Spinal cord (tissue), 10 donors: ENCODE data around the gene CST6. TPM values are rescaled to one million over a fixed set of nuclear protein-coding genes. Genes with fewer than 3 reads are reported as not detected.

ENCODE experiments used
- DNase-seq, 6 donors: peaks; one replicate each; pipeline versions ENCODE4 v3.0.0 to v3.0.0-alpha.2; 2013 to 2015; ENCODE audit warnings: low spot score in 6 of 6, low read depth in 4 of 6
- H3K27ac ChIP-seq: one replicate; pipeline ENCODE4 v1.5.1; 2013; ENCODE audit warnings: low read depth, low read length, control low read depth
- H3K27me3 ChIP-seq: one replicate; pipeline ENCODE4 v1.6.1; 2013; ENCODE audit warnings: low read length; ENCODE audit not compliant: control insufficient read depth, insufficient read depth
- H3K36me3 ChIP-seq: one replicate; pipeline ENCODE4 v1.6.1; 2013; ENCODE audit warnings: low read length; ENCODE audit not compliant: control insufficient read depth, insufficient read depth
- H3K4me1 ChIP-seq: one replicate; pipeline ENCODE4 v1.6.1; 2013; ENCODE audit warnings: low read length; ENCODE audit not compliant: control insufficient read depth, insufficient read depth
- H3K4me3 ChIP-seq: one replicate; pipeline ENCODE4 v1.5.1; 2013; ENCODE audit warnings: low read depth, low read length, control low read depth
- H3K9me3 ChIP-seq: one replicate; pipeline ENCODE4 v1.6.1; 2013; ENCODE audit warnings: low read length; ENCODE audit not compliant: control insufficient read depth, insufficient read depth
- WGBS: methylation state at CpG from one replicate; pipeline ENCODE4 v1.1.5; 2013; ENCODE audit warnings: missing lambda C conversion rate; ENCODE audit not compliant: insufficient coverage; 5-methylcytosine and 5-hydroxymethylcytosine counted together
- polyA plus RNA-seq, 2 donors: library from polyadenylated mRNA; unstranded; fragments of 120-200 nt; gene quantifications; one replicate each; pipeline ENCODE4 v1.2.1, GENCODE V29; 2013; ENCODE audit not compliant: insufficient read length in 2 of 2
- total RNA-seq, 2 donors: library from RNA; depleted of rRNA in 1 of 2; stranded (reverse); fragments of 120-200 nt in 1 of 2; fragments of >200 nt in 1 of 2; gene quantifications; one replicate each; pipeline versions ENCODE4 v1.2.3 to v1.2.4, GENCODE V29; 2013 to 2014
- donor health status: healthy.

Gene CST6
- total and polyA plus RNA-seq, 4 donors: 0.17 TPM; not detected in 3

DNA sequence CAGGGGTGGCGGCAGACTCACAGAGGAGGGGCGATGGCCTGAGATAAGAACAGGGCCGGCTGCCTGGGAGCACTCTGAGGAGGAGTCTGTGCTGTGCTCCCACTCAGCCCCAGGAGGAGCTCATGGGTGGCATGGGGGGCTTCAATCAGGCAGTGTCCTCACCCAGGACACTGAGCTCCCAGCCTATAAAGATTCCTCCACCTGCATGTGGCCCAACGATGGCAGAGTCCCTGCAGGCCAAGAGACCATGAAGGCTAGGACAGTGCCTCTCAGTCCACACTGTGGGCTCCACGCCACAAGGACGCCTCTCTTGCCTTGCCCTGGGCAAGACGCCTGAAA is 1.9 kb downstream of the CST6 start:
- H3K9me3 ChIP-seq: no peaks in the 10 kb centered on the region
- 79% methylated on average over 5 of the region's 7 CpGs for WGBS
- peaks cover 32% of the 10 kb centered on the region for H3K27me3 ChIP-seq
- DNase-seq: no peak
- H3K36me3 ChIP-seq: no peaks in the 10 kb centered on the region
- no peak overlapping the region for H3K4me3 ChIP-seq
- no peaks in the 10 kb centered on the region for H3K4me1 ChIP-seq
- no peak overlapping the region for H3K27ac ChIP-seq

DNA sequence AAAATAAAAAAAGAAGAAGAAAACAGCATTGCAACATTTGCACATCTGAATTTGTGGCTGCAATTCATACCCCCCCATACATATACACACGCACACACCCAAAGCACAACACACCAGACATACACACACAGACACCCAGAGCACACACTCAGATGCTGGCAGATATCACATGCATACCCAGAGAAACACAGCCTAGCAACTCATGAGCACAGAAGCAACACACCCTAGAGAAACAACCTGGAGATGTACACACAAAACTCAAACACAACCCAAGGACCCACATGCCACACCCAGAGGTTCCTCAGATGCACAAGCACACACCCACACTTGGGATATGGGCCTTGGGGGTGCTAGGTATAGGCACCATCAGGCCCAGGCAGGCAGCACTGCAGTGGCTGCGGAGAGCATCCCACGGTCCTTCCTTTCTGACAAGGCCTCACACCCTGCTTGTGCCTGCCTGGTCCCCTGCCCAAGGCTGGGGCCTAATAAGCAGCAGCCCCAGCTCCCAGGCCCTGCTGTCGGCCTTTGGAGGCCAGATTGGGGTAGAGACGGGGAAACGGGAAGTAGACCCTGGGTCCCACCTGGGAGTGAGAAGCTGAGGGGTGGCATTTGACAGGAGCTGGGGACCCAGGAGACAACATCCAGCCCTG is 3.1 kb downstream of the CST6 start:
- H3K4me3 ChIP-seq: no peak overlapping the region
- H3K4me1 ChIP-seq: no peaks in the 10 kb centered on the region
- DNase-seq: no peak
- no peaks in the 10 kb centered on the region for H3K36me3 ChIP-seq
- H3K27ac ChIP-seq: no peak overlapping the region
- H3K9me3 ChIP-seq: no peaks in the 10 kb centered on the region
- peaks cover 32% of the 10 kb centered on the region for H3K27me3 ChIP-seq
- 87% methylated on average over 6 of the region's 6 CpGs for WGBS

DNA sequence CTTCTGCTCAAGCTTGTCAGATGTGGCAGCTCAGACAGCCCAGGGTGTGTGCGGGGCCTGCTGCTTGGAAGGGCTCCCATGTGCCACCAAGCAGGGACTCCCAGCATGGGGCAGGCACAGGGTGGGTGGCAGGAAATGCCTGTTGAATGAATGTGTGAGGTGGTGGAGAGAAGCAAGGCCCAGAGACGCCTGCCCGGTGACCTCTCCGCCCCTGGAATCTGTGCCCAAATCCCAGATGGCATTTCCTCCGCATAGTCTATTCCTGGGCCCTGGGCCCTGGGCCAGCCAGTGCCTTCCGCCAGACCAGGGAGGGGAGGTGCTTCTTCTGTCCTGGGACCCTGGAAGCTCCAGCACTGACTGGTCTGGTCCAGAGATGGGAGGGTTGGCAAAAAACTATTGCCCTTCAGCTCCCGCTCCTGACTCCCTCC is 3.7 kb downstream of the CST6 start:
- whole genome bisulfite sequencing: 72% methylated on average over 3 of the region's 7 CpGs
- H3K4me3 ChIP-seq: no peak overlapping the region
- no peaks in the 10 kb centered on the region for H3K4me1 ChIP-seq
- peaks cover 28% of the 10 kb centered on the region for H3K27me3 ChIP-seq
- H3K36me3 ChIP-seq: no peaks in the 10 kb centered on the region
- no peaks in the 10 kb centered on the region for H3K9me3 ChIP-seq
- H3K27ac ChIP-seq: no peak overlapping the region
- no peak for DNase-seq

DNA sequence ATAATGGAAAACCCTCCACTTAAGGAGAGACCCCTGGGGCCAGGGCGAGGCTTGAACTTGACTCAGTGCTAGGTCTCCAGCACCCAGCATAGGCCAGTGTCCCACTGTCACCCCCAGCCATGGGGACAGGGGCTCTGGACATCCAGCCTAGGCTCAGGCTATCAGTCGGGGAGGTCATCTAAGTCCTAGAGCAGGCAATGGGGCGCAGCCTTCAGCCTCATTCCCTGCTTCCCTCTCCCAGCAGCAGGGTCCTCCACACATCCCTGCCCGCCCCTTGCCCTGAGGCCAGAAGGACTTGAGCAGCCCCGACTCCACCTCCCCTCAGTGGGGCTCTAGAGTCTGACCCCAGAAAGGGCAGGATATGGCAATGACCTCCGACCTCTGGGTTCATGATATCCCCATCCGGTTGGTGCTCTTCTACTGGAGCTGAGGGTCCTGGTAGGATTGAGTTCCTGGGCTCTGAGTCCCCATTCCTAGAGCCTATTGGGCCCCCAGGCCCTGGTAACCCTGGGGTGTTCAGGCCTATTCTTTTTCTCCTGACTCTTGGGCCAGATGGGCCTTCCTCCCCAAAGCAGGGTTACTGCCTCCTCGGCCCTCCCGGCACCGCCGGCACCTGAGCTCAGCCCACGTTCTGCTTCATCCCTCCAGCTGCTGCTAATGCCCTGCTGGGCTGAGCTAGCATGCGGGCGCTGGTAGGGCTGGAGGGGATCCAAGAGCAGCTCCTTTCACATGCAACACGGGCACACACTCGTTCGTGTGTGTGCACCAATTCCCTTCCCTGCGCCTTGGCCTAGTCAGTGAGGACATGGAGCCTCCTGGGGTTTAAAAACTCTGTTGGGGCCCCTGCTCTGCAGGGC is 4.4 kb downstream of the CST6 start:
- Histone ChIP-seq H3K27ac (no peak overlapping the region), H3K4me1 (no peaks in the 10 kb centered on the region), H3K36me3 (no peaks in the 10 kb centered on the region), H3K9me3 (no peaks in the 10 kb centered on the region), H3K4me3 (no peak overlapping the region), H3K27me3 (peaks cover 26% of the 10 kb centered on the region)
- WGBS: 51% methylated on average over 18 of the region's 18 CpGs
- DNase-seq: no peak

DNA sequence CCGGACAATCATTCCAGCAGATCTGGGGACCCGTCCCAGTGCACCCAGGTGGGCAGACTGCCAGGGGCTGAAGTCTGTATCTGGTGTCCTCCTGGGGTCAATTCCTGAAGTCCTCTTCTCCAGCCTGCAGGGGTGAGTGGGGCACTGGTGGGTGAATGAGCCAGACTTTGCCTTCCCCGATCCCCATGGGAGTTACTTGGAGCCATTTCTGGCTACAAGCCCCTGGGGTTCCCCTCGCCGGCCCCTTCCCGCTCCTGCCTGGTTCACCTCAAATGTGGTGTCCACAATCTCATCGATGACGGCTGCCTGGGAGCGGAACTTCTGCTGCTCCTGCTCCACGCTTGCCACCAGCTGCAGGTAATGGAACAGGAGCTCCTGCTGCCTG is 5.0 kb downstream of the CST6 start:
- peaks cover 23% of the 10 kb centered on the region for H3K27me3 ChIP-seq
- no peak for DNase-seq
- H3K4me1 ChIP-seq: no peaks in the 10 kb centered on the region
- WGBS: 88% methylated on average over 9 of the region's 10 CpGs
- H3K36me3 ChIP-seq: no peaks in the 10 kb centered on the region
- no peak overlapping the region for H3K4me3 ChIP-seq
- no peak overlapping the region for H3K27ac ChIP-seq
- H3K9me3 ChIP-seq: no peaks in the 10 kb centered on the region

DNA sequence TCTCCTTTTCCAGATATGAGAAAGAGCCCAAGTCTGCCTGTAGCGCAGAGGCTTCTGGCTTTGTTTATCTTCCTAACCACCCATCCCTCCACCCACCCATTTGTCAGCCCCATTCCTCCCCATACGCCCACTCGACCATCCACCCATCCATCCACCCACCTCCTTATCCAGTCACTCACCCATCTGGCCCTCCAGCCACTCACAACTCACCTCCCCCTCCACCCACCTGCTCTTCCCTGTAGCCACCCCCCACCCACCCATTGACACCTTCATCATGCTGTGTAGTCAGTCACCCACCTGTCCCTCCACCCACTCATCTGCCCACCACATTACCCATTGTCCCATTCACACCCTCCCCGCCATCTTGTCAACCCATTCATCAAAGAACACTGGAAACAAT is 5.5 kb downstream of the CST6 start:
- Histone ChIP-seq H3K36me3 (no peaks in the 10 kb centered on the region), H3K27me3 (peaks cover 20% of the 10 kb centered on the region), H3K4me1 (peaks cover 2% of the 10 kb centered on the region), H3K27ac (no peak overlapping the region), H3K9me3 (no peaks in the 10 kb centered on the region), H3K4me3 (no peak overlapping the region)
- DNase-seq: no peak
- 76% methylated on average over 3 of the region's 4 CpGs for WGBS

DNA sequence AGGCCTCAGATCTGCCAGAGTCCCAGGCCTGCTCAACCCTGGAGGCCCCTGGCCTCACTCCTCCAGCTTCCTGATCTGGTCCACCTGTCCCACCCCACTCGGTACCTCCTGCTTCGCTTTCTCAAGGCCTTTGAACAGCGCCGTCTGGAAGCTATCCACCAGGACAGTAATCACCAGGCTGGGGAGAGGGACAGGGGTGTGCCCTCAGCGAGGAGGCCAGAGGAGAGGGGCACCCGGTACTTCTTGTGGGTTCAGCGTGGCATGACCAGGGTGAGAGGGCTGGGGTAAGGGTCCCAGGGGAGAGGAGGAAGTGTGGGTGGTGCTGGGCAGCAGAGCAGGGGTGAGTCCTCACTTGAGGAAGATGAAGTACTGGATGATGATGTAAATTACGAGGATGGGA is 8.4 kb downstream of the CST6 start:
- H3K36me3 ChIP-seq: no peaks in the 10 kb centered on the region
- DNase-seq: no peak
- no peaks in the 10 kb centered on the region for H3K9me3 ChIP-seq
- WGBS: 73% methylated on average over 8 of the region's 8 CpGs
- no peak overlapping the region for H3K4me3 ChIP-seq
- no peak overlapping the region for H3K27ac ChIP-seq
- peaks cover 6% of the 10 kb centered on the region for H3K4me1 ChIP-seq
- peaks cover 12% of the 10 kb centered on the region for H3K27me3 ChIP-seq

DNA sequence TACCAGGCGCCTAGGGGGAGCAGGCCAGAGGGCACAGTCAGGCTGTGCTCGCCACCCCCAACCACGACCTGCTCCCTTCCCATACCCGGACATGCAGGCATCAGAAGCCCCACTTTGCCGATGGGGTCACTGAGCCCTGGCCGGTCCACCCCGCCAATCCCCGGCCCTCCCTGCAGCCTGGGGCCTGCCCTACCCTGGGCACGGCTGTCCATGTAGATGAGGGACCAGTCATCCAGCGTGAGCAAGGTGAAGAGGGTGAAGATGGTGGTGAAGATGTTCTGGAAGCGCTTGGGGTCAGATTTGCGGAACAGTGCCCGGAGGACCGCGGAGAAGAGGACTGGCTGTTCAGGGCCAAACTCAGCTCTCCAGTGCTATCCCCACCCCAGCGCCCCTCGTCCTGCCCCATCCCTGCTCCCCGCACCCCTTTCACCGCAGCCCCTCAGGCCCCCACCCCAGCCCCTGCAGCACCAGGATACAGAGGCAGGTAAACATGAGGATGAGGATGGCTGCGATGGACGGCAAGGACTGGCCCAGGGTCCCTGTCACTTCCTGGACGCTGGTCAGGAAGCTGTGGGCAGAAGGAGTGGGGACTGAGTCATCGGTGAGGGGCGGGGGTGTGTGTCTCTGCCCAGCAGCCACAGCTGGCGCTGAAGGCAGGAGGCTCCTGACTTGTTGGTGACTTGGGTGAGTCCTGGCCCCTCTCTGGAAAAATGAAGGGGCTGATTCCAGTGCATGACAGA is 9.0 kb downstream of the CST6 start:
- Histone ChIP-seq H3K4me1 (peaks cover 6% of the 10 kb centered on the region), H3K27ac (no peak overlapping the region), H3K4me3 (no peak overlapping the region), H3K9me3 (no peaks in the 10 kb centered on the region), H3K36me3 (no peaks in the 10 kb centered on the region), H3K27me3 (peaks cover 12% of the 10 kb centered on the region)
- 84% methylated on average over 19 of the region's 25 CpGs for WGBS
- no peak for DNase-seq

DNA sequence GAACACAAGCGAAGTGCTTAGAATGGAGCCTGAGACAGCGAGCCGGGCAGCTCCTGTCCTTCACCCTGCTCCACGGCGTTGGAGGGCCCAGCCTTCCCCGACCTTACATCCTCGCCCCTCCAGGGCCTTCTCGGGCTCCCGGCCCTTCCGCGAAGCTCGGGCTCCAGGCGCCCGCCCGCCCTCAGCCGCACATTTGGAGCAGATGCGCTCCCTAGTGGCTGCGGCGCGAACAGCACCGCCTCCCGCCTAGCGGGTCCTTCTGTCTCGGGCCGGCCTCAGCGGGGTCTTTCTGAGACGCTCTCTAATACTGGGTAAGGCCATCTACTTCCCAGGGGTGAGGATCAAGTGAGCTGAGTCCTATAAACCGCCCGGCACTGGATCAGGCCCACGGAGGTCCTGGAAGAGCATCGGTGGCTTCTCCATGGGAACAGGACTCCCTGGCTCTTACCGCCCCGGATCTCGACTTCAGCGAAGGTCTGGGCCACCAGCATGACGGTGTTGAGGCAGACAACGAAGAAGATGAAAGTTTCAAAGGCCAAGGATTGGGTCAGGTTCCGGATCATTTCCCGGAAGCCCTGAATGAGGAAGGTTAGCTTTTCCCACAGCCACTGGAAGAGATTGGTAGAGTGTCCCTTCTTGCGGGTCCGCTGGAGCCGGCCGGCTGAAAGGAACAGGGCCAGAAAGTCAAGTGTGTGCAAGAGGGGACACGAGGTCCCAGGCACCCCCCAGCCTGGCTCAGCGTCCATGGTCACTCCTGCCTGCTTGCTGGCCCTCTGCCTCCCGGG is 10.8 kb downstream of the CST6 start:
- Histone ChIP-seq H3K27me3 (peaks cover 12% of the 10 kb centered on the region), H3K4me1 (peaks cover 6% of the 10 kb centered on the region), H3K9me3 (no peaks in the 10 kb centered on the region), H3K4me3 (no peak overlapping the region), H3K36me3 (no peaks in the 10 kb centered on the region), H3K27ac (no peak overlapping the region)
- peak in 4 of 6 donors; percentile 14 to 75 (median 30) for DNase-seq
- 29% methylated on average over 46 of the region's 46 CpGs for WGBS
